GM18951 (cell line): ENCODE results near the gene CDH13.

Source experiments
- POLR2A ChIP-seq: IDR thresholded peaks from 4 replicates; pipeline ENCODE4 v1.6.1; 2011; ENCODE audit warnings: mild to moderate bottlenecking; ENCODE audit not compliant: insufficient read length, insufficient read depth; ENCODE audit errors: extremely low read depth
- in situ Hi-C: fragments of 300-500 bp; cut with MboI; formaldehyde crosslinking; loops from one replicate; pipeline ENCODE4 v1.12.0; 2022; ENCODE audit warnings: low sequenced_read_pairs, mixed read lengths, inconsistent platforms; ENCODE audit not compliant: unreplicated experiment

The CDH13 gene

DNA sequence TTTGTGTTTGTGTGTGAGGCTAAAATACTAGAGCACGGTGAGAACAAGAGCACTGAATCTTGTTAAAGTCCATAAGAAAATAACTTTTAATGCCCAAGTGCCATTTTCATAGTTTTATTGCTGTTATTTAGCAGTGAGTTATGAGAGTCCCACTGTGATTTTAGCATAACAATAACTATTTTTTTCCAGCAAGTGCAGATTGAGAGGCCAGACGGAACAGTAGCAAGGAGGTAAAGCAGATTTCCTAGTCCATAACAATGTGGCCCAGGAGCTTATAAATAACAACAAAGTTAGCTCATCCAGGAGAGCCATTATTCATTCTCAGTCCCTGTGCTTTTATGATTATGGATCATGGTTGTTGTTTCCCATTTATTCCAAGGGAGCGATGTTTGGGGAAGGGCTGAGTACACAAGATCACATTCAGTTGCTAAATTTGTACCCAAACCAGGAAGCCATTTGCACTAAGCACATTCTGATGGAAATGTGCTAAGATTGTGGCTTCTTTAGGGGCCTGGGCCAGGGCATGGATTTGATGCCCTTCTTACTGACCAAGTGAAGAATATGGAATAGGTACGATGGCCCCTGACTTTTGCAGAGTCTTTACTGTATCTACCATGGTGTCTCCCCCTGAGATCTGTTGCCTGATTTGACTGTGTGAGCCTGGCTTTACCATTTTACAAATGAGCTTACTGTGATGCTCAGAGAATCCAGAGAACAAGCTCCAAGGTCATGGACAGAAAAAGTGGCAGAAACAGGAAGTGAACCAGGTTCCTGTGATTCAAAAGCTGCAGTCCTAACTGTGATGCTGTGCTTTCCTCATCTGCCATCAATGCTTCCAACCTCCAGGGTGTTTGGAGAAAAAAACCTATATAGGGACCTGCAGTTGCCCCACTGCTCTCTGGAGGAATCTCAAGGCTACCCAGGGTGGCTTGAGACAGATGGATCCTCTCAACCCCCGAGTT lies 976.3 kb downstream of the CDH13 start:
- in situ Hi-C loops: no loop called here
- TF ChIP-seq POLR2A: no peak

DNA sequence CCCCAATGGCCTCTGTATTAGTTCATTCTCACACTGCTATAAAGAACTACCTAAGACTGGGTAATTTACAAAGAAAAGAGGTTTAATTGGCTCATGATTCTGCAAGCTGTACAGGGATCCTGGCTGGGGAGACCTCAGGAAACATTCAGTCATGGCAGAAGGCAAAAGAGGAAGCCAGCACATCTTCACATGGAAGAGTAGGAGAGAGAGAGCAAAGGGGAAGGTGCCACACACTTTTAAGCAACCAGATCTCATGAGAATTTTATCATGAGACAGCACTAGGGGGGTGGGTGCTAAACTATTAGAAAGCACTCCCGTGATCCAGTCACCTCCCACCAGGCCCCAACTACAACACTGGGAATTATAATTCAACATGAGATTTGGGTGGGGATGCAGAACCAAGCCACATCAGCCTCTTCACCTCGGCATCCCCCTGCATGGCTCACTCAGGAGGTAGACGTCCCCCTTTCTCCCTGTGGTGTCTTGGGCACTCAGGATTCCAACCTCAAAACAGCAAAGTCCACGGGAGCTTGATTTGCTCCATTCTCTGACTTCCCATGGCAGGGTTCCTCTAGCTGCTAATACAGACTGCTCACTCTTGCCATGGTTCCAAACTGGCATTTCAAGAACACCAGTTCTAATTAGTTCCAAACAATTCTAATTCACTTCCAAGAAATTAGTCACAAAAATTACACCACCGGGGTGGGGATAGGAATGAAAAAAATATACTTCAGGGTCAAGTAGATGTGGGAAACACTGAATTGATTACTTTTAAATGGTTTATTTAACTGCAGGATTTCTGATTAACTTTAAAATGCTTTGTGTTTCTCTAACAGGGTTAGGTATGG lies 977.2 kb downstream of the CDH13 start:
- in situ Hi-C loops: no loop called here
- no peak for TF ChIP-seq POLR2A

DNA sequence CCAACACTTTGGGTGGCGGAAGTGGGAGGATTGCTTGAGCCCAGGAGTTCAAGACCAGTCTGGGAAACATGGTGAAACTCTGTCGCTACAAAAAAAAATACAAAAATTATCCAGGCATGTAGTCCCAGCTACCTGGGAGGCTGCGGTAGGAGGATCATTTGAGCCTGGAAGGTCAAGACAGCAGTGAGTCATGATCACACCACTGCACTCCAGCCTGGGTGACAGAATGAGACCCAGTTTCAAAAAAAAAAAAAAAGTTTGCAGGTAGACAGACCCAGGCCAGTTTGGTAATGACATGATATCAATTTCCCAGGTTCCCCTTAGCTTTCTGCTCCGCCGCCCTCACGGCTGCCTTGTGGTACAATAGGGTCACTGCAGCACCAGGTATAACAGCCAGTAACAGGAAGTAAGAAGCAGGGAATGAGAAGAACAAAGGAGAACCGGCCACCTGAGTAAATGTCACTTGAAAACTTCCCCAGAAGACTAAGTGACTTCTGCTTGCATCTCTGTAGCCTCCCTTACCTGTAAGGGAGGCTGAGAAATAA lies 979.8 kb downstream of the CDH13 start:
- in situ Hi-C loops: no loop called here
- TF ChIP-seq POLR2A: no peak

DNA sequence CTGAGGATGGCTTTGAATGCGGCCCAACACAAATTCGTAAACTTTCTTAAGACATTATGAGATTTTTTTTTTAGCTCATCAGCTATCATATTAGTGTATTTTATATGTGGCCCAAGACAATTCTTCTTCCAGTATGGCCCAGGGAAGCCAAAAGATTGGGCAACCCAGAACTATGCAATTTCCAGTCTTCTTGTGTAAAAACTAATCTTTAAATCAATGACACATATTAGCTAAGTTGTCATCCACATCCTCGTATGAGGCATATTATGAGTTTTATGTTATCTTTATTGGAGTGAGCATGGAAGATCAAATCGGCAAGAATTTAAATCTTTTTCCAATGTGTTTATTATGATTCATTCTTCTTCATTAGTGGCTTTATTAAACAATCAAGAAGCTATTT lies 982.4 kb downstream of the CDH13 start:
- in situ Hi-C loops: no loop called here
- no peak for TF ChIP-seq POLR2A

DNA sequence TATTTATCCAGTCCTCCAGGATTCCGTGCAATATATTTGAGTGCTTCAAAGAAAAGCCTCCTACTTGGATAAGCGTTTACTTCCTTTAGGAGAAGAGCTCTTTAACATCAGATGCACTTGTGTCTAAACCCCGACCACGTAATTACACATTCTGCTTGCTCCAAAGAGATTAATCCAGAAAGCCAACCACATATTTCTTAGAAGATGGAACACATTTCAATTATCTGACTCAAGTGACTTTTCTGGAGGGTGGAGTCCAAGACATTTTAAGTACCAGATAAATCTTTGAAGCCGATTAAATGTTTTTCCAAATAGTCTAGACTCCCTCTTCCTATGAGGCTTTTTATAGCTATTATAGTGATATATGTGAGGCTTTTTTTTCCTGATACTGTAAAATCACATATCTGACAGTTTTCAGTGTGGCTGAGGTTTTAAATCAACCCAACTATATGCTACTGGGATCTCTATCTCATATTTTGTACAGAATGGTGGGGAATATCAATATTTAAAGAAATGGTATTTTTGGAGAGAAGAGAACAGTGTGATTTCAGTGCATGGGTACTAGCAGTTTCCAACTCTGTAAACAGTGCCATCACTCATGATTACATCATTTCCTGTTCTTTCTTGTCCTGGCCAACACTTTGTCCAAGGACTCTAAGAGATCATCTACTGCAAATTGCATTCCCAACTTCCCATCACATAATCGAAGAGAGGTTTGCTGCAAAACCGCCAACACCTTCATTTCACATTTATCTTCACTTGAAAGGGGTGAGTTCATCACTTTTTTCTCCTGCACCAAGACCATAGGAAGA lies 988.6 kb downstream of the CDH13 start:
- no peak for TF ChIP-seq POLR2A
- in situ Hi-C loops: no loop called here

DNA sequence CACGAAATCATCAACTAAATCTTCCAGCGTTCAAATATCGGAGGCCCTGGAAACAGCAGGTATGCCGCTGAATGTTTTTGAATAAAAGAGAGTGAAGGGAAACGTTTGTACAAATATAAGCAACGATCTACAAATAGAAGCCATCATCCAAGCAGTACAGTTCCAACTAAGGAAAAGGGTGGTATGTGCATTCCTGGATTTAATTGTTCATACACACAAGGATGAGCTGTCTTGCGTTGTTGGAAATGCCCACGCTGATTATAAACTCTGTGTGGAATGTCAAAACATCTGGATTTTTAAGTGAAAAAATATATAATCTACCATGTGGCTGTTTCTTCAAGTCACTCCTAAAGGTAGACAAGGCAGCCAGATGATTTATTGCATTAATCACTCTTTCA lies 989.2 kb downstream of the CDH13 start:
- in situ Hi-C loops: no loop called here
- no peak for TF ChIP-seq POLR2A

DNA sequence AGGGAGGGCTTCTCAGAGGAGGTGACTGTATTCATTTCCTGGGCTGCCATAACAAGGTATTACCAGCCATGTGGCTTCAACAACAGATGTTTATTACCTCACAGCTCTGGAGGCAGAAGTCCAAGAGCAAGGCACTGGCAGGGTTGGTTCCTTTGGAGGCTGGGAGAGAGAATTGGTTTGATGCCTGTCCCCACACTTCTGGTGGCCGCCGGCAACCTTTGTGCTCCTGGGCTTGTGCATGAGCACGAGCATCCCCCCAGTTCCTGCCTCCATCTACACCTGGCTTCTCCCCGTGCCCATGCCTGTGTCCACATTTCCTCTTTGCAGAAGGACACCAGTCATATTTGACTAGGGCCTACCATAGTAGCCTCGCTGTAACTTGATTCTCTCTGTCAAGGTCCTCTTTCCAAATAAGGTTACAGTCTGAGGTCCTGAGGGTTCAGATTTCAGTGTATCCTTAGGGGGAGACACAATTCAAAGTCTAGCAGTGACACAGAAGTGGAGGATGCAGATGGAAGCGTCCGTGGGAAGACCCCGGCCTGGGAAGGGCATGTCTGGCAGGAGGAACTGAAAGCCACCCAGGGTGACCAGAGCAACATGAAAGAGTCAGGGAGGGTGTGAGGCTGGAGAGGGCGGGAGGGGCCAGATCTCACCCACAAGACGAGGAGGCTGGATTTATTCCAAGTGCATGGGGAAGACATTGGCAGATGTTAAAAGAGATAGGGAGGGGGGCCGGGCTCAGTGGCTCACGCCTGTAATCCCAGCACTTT lies 992.8 kb downstream of the CDH13 start:
- no peak for TF ChIP-seq POLR2A
- in situ Hi-C loops: no loop called here

DNA sequence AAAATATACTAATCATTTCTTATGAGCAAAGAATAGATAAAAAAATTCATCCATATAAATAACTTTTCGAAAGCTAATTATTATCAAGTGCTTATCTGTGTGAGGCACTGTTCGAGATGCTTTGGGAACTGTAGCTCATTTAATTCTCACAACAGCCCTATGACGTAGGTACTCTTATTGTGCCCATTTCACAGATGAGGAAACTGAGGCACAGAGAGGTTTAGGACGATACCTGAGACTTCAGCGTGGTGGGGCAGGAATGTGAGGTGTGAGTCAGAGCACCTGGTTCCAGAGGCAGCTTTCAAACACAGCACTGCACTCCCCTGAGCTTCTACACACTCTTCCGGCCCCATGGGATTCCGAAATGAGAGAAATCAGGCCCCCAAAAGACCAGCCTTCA lies 995.2 kb downstream of the CDH13 start:
- no peak for TF ChIP-seq POLR2A
- in situ Hi-C loops: no loop called here

DNA sequence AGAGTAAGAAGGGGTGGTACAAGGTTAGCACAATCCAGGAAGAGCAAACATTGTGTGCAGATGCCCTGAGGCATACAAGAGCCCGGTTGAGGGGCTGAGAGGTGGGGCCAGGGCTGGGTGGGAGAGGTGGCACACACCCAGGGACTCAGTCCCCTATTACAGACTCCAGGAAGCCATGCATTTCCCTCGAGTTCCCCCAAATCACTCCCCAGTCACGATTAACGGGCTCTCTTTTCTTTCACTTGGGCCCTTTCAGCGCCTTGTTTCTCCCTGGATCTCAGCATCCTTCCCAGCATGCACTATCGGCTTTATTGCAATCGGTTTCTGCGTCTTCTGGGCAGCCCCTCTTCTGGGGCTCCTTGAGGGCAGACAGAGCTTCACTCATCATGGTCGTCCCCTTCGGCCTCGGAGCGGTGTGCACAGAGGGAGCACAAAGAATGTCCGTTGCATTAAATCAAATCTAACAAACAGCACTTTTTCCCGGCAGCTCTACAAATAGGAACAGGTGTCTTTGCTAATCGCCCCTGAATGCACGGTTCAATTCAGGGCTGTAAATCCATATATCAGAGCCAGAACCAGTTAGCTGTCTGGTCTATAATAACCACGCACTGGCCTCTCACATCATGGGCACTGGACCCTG lies 996.4 kb downstream of the CDH13 start:
- in situ Hi-C loops: no loop called here
- TF ChIP-seq POLR2A: no peak

DNA sequence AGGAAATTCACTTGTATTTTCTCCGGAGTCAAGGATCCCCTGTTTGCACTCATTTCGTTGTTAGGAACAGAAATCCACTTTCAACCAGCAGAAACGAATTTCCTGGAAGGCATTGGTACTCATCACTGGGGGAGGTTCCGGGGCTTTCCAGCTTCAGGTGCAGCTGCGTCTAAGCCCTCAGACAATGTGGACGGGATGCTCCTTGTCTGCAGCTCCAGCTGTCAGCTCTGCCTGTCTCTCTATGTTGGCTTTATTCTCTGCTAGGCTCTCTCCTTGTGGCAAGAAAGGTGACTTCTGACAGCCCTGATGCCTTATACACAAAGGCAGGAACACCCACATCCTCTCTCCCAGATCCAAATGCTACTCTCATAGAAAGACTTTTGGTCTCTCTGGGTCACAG lies 997.1 kb downstream of the CDH13 start:
- in situ Hi-C loops: no loop called here
- TF ChIP-seq POLR2A: no peak

DNA sequence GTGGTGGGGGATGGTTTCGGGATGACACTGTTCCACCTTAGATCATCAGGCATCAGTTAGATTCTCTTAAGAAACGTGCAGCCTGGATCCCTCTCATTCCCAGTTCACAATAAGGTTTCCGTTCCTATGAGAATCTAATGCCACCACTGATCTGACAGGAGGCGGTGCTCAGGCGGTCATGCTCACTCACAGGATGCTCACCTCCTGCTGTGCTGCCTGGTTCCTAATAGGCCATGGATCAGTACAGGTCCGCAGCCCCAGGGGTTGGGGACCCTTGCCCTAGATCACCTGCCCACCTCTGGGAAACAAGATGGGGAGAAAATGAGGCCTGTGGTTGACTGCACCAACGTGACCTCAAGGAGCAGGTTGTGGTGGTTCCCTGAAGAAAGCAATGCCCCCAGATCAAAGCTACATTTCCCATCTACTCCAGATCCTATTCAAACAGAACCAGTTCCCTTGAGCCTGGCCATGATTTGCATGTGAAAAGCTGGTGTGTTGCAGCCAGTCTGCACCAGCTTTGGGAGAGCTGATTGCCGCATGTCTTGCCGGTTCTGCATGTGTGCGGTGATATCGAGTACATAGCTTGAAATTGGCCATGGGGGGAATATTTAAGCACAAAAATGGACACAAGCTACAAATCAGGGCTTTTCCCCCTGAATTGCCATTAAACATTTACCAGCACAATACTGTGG lies 997.8 kb downstream of the CDH13 start:
- in situ Hi-C loops: no loop called here
- TF ChIP-seq POLR2A: no peak
